HepG2 (cell line): ENCODE measurements around the gene HES7. TPM values are rescaled to one million over a fixed set of nuclear protein-coding genes. Genes with fewer than 3 reads are reported as not detected.

Experiments
- HOXA3 ChIP-seq: sonication (generic); formaldehyde crosslinking; IDR thresholded peaks from 2 replicates; pipeline ENCODE4 v1.5.0; 2020; ENCODE audit warnings: missing genetic modification reagents
- NFYC ChIP-seq: IDR thresholded peaks from 2 replicates; pipeline ENCODE4 v1.6.1; 2016; ENCODE audit warnings: missing genetic modification reagents, missing compliant biosample characterization
- RXRA ChIP-seq: sonication (generic); formaldehyde crosslinking; IDR thresholded peaks from 2 replicates; pipeline ENCODE4 v1.5.1; 2020; ENCODE audit warnings: missing genetic modification reagents
- SIX1 ChIP-seq: sonication (generic); formaldehyde crosslinking; IDR thresholded peaks from 2 replicates; pipeline ENCODE4 v1.4.0; 2020; ENCODE audit warnings: missing genetic modification reagents, borderline replicate concordance
- SOX13 ChIP-seq, 3 experiments: fragments of 450-650 bp in 1 of 3; sonication (generic) in 1 of 3; formaldehyde crosslinking in 1 of 3; IDR thresholded peaks in 2 of 3; conservative IDR thresholded peaks in 1 of 3; 2 replicates each; pipeline versions ENCODE4 v1.5.0 to v1.6.1; 2016 to 2020; ENCODE audit warnings: antibody characterized with exemption in 1 of 3, mild to moderate bottlenecking in 1 of 3, missing compliant biosample characterization in 1 of 3, missing genetic modification reagents in 1 of 3, moderate library complexity in 1 of 3
- ZNF430 ChIP-seq: sonication (generic); formaldehyde crosslinking; IDR thresholded peaks from 2 replicates; pipeline ENCODE4 v1.9.0; 2021; ENCODE audit warnings: mild to moderate bottlenecking, missing genetic modification reagents
- ZNF562 ChIP-seq: sonication (generic); formaldehyde crosslinking; IDR thresholded peaks from 2 replicates; pipeline ENCODE4 v1.8.0; 2022; ENCODE audit warnings: missing genetic modification reagents, borderline replicate concordance
- ZNF672 ChIP-seq: sonication (generic); formaldehyde crosslinking; IDR thresholded peaks from 2 replicates; pipeline ENCODE4 v1.8.1; 2022; ENCODE audit warnings: missing genetic modification reagents
- polyA plus RNA-seq, 8 experiments: library from polyadenylated mRNA; depleted of rRNA in 3 of 8; stranded (reverse) in 7 of 8; unstranded in 1 of 8; fragments of >200 nt; fragmentation: Illumina TruSeq in 4 of 8; extraction: Trizol in 4 of 8; gene quantifications; 2 replicates each; pipeline versions ENCODE4 v1.2.1 to v1.2.3, GENCODE V29; 2011 to 2016; ENCODE audit warnings: low read depth in 4 of 8, missing spikeins in 1 of 8, mixed read lengths in 1 of 8; ENCODE audit not compliant: insufficient read depth in 1 of 8
- total RNA-seq, 5 experiments: library from RNA; depleted of rRNA; stranded (reverse); fragments of >200 nt; fragmentation: Illumina TruSeq; extraction: Trizol; gene quantifications; 2 replicates each; pipeline ENCODE4 v1.2.3, GENCODE V29; 2016; ENCODE audit warnings: low read depth in 1 of 5
- TF ChIP-seq, protein P1 (sequence below): sonication (generic); formaldehyde crosslinking; IDR thresholded peaks from 2 replicates; pipeline ENCODE4 v1.4.0; 2020; ENCODE audit warnings: missing genetic modification reagents
- TF ChIP-seq, protein P2 (sequence below): sonication (generic); formaldehyde crosslinking; IDR thresholded peaks from 2 replicates; pipeline ENCODE4 v1.4.0; 2020; ENCODE audit warnings: mild to moderate bottlenecking, missing genetic modification reagents, borderline replicate concordance
- TF ChIP-seq, protein P3 (sequence below): sonication (generic); formaldehyde crosslinking; IDR thresholded peaks from 2 replicates; pipeline ENCODE4 v1.5.1; 2020; ENCODE audit warnings: missing genetic modification reagents, mild to moderate bottlenecking, borderline replicate concordance
- TF ChIP-seq, protein P4 (sequence below): sonication (generic); formaldehyde crosslinking; IDR thresholded peaks from 2 replicates; pipeline ENCODE4 v1.5.1; 2020; ENCODE audit warnings: mild to moderate bottlenecking, missing genetic modification reagents, borderline replicate concordance
- TF ChIP-seq, protein P5 (sequence below): sonication (generic); formaldehyde crosslinking; IDR thresholded peaks from 2 replicates; pipeline ENCODE4; 2020; ENCODE audit warnings: missing genetic modification reagents, mild to moderate bottlenecking, borderline replicate concordance
- TF ChIP-seq, protein P6 (sequence below): sonication (generic); formaldehyde crosslinking; IDR thresholded peaks from 2 replicates; pipeline ENCODE4 v1.8.1; 2023; ENCODE audit warnings: mild to moderate bottlenecking, moderate library complexity, missing genetic modification reagents

HES7 gene
- total and polyA plus RNA-seq, 2 of the 13 experiments (the other 11 are each of a cell fraction or from before 2014, with no cell fraction given): not detected

DNA sequence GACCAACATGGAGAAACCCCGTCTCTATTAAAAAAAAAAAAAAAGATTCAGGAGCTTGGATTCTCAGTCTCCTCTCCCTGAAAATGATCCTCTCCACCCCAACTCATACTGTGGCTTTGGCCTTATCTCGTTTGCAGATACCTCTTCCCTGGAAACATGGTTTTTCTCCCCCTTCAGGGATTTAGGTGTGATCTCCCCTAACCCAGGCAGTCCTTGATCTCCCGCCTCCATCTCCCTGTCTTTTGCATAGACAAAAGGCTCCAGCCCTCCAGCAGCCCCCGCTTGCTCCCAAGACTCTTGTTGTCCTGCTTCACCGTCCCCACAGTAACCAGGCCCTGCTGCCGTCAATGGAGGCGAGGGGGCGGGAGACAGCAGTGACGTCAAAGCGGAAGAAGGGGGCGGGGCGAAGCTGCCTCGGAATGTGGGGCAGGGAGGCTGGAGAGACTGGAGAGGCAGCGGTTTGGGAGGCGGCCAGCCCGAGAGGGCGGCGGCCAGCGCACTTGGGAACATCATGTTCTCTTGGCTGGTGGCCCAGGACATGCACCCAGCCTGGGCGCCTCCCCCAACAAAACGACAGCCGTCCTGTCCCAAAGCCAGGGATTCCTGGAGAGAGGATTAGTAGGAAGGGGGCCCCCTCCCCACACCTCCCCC, 30.2 kb upstream of the HES7 start (continued):
- TF ChIP-seq, protein P1, sequence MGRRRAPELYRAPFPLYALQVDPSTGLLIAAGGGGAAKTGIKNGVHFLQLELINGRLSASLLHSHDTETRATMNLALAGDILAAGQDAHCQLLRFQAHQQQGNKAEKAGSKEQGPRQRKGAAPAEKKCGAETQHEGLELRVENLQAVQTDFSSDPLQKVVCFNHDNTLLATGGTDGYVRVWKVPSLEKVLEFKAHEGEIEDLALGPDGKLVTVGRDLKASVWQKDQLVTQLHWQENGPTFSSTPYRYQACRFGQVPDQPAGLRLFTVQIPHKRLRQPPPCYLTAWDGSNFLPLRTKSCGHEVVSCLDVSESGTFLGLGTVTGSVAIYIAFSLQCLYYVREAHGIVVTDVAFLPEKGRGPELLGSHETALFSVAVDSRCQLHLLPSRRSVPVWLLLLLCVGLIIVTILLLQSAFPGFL (CRISPR knock-in tag): no peak
- TF ChIP-seq NFYC (CRISPR knock-in tag): peak; percentile 37; the same call in 1 of the 2 replicates
- no peak for TF ChIP-seq SOX13 (IDR thresholded peaks at IDR 0.05)
- TF ChIP-seq SOX13 (CRISPR knock-in tag; conservative IDR thresholded peaks at IDR 0.05 in 1 of 2, IDR thresholded peaks at IDR 0.05 in 1 of 2): peak in 1 of 2 experiments; percentile 29; a peak in 1 of 4 replicates
- TF ChIP-seq, protein P2, sequence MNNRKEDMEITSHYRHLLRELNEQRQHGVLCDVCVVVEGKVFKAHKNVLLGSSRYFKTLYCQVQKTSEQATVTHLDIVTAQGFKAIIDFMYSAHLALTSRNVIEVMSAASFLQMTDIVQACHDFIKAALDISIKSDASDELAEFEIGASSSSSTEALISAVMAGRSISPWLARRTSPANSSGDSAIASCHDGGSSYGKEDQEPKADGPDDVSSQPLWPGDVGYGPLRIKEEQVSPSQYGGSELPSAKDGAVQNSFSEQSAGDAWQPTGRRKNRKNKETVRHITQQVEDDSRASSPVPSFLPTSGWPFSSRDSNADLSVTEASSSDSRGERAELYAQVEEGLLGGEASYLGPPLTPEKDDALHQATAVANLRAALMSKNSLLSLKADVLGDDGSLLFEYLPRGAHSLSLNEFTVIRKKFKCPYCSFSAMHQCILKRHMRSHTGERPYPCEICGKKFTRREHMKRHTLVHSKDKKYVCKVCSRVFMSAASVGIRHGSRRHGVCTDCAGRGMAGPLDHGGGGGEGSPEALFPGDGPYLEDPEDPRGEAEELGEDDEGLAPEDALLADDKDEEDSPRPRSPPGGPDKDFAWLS (CRISPR knock-in tag): no peak
- no peak for TF ChIP-seq ZNF672 (CRISPR knock-in tag)
- TF ChIP-seq, protein P3, sequence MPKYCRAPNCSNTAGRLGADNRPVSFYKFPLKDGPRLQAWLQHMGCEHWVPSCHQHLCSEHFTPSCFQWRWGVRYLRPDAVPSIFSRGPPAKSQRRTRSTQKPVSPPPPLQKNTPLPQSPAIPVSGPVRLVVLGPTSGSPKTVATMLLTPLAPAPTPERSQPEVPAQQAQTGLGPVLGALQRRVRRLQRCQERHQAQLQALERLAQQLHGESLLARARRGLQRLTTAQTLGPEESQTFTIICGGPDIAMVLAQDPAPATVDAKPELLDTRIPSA: no peak
- no peak for TF ChIP-seq SIX1 (CRISPR knock-in tag)
- TF ChIP-seq, protein P4, sequence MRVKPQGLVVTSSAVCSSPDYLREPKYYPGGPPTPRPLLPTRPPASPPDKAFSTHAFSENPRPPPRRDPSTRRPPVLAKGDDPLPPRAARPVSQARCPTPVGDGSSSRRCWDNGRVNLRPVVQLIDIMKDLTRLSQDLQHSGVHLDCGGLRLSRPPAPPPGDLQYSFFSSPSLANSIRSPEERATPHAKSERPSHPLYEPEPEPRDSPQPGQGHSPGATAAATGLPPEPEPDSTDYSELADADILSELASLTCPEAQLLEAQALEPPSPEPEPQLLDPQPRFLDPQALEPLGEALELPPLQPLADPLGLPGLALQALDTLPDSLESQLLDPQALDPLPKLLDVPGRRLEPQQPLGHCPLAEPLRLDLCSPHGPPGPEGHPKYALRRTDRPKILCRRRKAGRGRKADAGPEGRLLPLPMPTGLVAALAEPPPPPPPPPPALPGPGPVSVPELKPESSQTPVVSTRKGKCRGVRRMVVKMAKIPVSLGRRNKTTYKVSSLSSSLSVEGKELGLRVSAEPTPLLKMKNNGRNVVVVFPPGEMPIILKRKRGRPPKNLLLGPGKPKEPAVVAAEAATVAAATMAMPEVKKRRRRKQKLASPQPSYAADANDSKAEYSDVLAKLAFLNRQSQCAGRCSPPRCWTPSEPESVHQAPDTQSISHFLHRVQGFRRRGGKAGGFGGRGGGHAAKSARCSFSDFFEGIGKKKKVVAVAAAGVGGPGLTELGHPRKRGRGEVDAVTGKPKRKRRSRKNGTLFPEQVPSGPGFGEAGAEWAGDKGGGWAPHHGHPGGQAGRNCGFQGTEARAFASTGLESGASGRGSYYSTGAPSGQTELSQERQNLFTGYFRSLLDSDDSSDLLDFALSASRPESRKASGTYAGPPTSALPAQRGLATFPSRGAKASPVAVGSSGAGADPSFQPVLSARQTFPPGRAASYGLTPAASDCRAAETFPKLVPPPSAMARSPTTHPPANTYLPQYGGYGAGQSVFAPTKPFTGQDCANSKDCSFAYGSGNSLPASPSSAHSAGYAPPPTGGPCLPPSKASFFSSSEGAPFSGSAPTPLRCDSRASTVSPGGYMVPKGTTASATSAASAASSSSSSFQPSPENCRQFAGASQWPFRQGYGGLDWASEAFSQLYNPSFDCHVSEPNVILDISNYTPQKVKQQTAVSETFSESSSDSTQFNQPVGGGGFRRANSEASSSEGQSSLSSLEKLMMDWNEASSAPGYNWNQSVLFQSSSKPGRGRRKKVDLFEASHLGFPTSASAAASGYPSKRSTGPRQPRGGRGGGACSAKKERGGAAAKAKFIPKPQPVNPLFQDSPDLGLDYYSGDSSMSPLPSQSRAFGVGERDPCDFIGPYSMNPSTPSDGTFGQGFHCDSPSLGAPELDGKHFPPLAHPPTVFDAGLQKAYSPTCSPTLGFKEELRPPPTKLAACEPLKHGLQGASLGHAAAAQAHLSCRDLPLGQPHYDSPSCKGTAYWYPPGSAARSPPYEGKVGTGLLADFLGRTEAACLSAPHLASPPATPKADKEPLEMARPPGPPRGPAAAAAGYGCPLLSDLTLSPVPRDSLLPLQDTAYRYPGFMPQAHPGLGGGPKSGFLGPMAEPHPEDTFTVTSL (CRISPR knock-in tag): no peak
- no peak for TF ChIP-seq ZNF562 (CRISPR knock-in tag)
- TF ChIP-seq, protein P5, sequence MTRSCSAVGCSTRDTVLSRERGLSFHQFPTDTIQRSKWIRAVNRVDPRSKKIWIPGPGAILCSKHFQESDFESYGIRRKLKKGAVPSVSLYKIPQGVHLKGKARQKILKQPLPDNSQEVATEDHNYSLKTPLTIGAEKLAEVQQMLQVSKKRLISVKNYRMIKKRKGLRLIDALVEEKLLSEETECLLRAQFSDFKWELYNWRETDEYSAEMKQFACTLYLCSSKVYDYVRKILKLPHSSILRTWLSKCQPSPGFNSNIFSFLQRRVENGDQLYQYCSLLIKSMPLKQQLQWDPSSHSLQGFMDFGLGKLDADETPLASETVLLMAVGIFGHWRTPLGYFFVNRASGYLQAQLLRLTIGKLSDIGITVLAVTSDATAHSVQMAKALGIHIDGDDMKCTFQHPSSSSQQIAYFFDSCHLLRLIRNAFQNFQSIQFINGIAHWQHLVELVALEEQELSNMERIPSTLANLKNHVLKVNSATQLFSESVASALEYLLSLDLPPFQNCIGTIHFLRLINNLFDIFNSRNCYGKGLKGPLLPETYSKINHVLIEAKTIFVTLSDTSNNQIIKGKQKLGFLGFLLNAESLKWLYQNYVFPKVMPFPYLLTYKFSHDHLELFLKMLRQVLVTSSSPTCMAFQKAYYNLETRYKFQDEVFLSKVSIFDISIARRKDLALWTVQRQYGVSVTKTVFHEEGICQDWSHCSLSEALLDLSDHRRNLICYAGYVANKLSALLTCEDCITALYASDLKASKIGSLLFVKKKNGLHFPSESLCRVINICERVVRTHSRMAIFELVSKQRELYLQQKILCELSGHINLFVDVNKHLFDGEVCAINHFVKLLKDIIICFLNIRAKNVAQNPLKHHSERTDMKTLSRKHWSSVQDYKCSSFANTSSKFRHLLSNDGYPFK (CRISPR knock-in tag): 0 out of 2 replicates have a peak, but pooled peaks have one; percentile 20
- TF ChIP-seq HOXA3 (CRISPR knock-in tag): peak; percentile 67; the same call in 1 of the 2 replicates
- TF ChIP-seq, protein P6, sequence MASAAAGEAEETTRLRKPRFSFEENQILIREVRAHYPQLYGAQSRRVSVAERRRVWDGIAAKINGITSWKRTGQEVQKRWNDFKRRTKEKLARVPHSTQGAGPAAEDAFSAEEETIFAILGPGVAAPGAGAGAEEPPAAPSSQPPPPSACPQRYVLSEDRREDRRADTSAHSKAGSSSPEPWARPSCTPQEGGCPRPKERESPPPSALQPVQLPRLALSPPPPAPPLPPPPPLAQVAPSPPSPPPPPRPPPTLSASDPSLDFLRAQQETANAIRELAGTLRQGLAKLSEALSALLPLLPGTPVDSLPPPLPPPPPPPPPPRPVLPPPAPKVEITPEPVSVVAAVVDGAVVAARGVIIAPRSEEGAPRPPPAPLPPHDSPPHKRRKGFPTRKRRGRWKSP: no peak
- 0 out of 2 replicates have a peak, but pooled peaks have one; percentile 6 for TF ChIP-seq RXRA (CRISPR knock-in tag)
- no peak for TF ChIP-seq ZNF430 (CRISPR knock-in tag)
